Measurements from ENCODE around the gene DTL.

Gene DTL

DNA sequence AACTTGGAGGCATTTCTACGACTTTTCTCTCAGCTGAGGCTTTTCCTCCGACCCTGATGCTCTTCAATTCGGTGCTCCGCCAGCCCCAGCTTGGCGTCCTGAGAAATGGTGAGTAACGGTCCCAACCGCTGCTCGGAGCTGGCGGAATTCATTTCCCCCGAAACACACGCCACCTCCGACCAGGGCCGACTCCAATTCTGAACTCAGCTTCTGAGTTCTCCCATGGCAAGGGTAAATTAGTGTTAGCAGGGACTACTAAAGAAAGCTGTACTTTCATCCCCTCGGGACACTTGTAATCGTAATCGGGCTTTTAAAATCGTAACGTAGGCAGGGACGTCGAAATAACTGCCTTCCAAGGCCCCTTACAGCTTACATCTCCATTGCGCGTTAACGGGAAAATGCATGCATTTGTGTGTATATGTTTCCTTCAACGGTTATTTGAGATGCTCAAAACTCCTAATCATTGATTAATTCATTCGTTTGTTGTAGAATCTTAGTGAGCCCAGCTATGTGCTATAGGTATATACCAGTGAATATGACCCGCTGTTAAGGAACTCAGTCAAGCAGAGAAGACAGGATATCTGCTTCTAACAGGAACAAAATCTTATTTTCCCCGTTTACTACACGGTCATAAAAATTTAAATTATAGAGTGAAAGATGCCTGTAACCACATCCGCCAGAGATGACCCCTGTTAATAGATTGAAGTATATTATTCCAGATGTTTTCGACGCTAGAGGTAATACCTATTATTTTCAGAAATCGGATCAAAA is 472 bp downstream of the DTL start:
- no peak for DNase-seq

DNA sequence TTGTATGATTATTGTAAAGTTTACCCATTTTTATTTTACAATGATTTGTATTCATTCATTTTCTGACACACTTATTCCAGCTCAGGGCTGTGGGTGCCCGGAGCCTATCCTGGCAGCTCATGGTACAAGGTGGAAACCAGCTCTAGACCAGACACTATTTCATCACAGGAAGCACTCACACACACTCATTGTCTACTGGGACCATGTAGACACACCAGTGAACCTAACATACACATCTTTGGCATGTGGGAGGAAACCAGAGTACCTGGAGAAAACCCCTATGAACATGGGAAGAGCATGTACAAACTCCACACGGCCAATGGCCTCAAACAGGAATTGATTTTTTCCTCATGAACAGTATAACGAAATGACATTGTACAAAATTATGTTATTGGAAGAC is 2.4 kb downstream of the DTL start:
- no peak for DNase-seq

DNA sequence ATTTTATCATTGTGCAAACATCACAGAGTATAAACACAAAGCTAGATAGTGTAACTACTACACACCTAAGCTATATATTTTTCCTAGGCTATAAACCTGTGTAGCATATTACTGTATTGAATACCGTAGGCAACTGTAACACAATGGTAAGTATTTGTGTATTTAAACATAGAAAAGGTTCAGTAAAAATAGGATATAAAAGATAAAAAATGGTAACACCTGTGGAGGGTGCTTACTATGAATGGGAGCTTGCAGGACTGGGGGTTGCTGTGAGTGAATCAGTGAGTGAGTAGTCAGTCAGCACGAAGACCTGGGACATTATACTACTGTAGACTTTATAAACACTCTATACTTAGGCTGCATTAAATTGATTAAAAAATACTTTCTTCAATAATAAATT is 4.1 kb downstream of the DTL start:
- DNase-seq: no peak

DNA sequence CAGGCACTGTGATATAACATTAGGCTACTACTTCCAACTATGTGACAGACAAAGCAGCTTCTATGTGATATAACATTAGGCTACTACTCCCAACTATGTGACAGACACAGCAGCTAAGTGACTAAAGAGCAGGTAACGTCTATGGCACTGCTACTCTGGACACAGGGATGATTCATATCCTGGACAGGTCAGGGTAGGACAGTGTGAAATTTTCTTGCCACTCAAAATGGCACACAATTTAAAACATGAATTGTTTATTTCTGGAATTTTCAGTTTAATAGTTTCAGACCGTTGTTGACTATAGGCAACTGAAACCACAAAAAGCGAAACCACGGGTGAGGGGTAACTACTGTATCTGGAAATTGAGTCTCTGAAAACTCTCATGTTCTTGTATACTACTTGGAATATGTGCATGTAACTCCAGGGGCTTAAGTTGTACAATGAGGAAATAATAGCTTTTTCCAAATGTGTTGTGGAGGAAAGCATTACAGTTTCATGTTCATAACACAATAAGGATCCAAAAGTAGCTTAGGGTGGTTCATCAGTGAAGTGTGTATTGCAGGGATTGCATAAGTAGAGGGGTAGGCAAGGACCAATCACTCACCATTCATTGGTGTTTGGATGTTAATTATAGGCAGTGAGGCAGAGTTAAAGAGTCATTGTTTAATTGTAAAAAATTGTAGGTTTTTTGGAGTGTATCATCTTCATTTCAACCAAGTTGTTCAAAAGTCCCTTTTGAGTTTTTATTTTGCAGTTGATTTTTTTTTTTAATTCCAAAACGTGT is 5.3 kb downstream of the DTL start:
- DNase-seq: no peak

DNA sequence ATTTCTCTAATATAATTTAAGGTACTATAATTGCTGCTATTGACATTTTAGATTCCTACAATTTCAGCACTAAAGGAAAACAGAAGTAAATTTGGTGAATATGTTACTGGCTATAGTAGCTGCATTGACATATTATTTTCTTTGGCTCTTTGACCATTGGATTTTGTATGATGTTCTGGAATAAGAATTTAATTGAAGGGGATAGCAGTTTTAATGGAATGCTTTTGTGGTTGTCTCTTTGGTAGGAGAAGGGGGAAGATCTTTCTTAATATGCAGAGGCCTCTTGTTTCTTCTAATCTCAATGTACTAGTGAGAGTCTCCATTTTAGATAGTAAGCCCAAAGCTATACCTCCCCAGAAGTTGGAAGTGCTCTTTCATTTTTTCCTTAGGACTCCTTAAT is 6.9 kb downstream of the DTL start:
- DNase-seq: no peak

DNA sequence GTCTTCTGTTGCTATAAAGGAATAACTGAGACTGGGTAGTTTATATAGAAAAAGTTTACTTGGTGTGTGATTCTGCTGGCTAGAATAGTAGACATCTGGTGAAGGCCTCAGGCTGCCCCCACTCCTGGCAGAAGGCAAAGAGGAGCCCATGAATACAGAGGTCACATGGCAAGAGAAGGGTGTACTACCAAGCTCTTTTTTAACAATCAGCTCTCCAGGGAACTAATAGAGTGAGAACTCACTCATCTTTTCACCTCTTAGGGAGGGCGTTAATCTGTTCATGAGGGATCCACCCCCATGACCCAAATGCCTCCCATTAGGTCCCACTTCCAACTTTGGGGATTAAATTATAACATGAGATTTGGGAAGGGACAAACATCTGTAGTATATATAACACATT is 9.3 kb downstream of the DTL start:
- no peak for DNase-seq

DNA sequence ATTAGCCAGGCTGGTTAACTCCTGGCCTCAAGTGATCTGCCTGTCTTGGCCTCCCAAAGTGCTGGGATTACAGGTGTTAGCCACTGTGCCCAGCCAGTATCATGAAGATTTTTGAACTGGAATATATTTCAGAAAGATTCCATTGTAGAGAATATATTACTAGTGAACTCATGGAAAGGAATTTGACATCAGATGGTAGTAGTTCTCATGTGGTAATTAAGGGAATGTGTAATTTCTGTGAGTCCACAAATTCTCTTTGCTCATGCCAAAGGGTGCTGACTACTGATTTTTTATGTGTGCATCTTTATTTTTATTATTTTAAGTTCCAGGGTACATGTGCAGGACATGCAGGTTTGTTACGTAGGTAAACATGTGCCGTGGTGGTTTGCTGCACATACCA is 10.4 kb downstream of the DTL start:
- DNase-seq: no peak

DNA sequence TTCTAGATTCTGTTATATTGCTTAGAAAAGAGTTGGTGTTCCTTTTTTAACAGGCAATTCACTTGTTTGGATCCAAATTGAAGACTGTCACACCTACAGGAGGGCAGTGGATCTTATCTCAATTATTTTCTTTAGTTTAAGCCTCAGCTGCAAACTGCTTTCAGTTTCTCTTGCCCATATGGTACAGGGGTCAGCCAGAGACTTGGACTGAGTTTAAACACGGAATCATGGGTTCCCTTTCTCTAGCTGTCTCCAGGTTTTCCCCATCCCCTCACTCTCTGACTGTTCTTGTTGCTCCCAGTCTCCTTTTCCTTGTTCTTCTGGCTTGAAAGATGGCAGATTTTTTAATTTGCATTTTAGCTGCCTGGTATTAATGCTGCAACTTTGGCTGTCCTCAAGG is 18.4 kb downstream of the DTL start:
- no peak for DNase-seq

DNA sequence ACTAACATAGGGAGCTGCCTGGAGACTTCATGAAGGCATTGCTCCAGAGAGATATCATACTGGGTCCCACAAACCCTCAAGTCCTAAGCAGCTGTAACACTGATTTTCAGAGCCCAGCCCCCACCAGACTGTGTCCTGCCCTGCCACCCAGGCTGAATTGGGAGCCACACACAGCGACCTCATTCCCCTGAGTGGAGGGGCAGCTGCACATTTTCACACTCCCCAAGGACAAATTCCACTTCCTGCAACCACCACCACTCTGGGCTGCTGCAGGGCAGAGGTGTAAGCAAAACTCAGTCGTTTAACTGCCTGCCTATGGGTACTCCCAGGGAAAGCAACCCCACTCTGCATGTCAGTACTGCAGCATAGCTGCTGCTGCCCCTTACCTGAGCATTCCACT is 19.8 kb downstream of the DTL start:
- DNase-seq: no peak

DNA sequence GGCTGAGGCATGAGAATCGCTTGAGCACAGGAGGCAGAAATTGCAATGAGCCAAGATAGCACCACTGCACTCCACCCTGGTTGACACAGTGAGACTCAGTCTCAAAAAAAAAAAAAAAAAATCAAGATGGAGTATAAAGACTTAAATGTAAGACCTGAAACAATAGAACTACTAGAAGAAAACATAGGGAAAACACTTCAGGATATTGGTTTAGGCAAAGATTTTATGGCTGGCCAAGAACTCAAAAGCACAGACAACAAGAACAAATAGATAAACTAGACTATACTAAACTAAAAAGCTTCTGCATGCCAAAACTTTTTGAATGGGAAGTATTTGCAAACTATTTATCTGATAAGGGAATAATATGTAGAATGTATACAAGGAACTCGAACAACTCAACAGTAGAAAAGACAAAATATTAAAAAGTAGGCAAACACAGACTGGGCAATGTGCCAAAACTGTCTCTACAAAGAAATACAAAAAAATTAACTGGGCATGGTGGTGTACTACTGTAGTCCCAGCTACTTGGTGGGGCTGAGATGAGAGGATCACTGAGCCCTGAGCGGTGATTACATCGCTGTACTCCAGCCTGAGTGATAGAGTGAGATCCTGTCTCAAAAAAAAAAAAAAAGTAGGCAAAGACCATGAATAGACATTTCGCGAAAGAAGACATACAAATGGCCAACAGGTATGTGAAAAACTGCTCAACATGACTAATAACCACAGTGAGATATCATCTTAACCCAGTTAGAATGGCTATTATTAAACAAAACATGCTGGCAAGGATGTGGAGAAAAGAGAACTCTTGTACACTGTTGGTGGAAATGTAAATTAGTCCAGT is 25.3 kb downstream of the DTL start:
- no peak for DNase-seq

DNA sequence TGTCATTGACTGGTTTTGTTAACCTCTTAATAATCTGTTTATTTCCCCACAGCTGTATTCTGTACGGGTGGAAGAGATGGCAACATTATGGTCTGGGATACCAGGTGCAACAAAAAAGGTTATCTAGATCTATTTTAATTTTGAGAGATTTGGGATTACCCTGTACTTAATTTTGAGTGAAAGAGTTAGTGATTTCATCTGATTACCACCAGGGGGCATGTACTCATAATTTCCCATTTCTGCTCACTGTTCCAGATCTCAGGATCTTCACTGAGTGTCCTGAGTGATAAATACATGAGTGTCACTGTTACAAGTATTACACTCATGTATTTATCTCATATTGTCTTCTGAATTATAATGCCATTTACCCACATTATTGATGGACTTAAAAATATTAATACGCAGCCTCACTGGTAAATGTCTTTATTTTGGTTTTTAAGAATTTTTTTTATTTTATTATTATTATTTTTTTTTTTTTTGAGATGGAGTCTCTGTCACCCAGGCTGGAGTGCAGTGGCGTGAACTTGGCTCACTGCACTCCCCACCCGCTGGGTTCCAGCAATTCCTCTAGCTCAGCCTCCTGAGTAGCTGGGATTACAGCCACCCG is 27.4 kb downstream of the DTL start:
- no peak for DNase-seq

DNA sequence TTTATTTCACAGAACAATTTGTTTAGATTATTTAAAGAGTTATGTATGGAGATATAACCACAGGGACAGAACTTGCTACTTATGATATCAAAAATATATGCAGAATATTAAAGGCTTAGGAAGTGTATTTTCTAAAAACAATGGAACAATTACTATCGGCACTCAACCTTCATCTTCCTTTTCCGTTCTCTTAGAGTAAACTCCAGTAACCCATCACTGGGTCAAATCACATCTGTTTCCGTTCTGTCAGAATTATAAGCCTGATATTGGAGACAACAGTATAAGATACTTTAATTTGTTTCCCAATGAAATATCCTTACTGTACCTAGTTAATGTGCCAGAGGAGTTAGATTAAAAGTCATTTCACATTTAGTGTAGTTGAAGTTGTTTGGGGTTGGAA is 32.2 kb downstream of the DTL start:
- DNase-seq: no peak

DNA sequence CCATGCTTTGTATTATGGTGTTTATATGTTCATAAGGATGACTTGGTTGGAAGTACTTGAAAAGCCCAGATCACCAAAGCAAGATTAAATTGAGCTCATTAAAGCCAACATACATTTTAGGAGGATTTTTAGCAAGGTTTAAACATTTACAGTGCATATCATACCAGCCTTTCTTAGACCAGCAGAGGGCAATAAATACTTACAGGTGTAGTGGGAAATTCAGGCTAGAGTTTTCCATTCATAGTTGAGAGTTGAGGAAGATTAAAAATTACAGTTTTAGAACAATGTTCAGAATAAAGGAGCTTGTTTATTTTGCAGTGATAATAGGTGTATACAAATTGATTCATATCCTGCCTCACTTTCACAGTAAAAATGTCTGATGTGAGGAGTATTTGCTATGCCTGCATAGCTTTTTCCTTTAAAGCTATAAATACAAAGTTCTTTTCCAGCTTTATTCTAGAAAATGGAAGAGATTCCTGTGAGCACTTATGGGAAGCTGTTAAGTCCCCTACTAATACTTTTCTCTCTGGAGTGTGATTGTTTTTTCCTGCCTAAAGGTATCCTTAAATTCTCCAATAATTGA is 35.3 kb downstream of the DTL start:
- DNase-seq: no peak

DNA sequence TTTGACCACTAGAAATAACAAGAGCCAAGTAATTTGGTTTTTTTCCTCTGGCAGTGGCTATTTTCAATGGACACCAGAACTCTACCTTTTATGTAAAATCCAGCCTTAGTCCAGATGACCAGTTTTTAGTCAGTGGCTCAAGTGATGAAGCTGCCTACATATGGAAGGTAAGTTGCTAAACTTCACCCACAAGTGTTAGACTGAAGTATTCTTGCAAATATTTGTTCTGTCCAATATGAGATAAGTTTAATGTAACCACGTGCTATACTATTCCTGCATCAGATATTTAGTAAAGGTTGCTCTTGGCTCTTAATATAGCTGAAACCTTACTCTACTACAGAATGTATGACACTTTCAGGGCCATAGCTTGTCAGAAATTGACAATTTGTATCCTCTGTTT is 36.5 kb downstream of the DTL start:
- no peak for DNase-seq

DNA sequence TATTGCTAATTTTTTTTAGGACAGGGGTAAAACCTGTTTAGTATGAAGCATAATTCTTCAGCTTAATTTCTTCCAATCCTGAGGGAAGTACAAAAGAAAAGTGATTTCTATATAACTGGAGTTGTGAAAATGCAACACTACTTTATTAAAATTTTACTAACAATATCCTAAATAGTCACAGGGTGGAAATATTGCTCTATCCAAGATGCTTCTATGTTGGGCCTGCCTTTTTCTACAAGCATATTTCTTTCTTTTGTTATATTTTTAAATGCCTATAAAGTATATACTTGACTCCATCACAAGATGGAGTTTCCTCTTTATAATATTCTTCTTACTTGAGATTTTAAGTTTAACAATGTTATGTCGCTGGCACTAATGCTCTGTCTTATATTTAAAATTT is 37.9 kb downstream of the DTL start:
- no peak for DNase-seq

DNA sequence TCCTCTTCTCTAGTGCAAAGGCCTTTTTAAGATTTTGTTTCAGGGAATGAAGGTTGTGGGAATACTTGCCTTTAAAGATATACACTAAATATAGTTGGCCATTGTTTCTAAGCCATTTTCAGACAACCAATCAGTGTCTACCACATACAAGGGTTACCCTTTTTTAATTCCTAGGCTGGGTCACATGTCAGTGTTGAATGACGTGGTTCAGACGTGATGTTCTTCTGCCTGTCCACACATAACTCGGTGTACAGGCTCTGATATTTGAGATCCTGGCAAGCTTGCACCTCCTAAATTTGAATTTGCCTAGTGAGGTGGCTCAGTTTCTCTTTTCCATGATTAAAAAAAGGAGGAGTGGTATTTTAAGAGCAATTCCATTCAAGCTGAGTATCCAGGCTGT is 38.8 kb downstream of the DTL start:
- no peak for DNase-seq

DNA sequence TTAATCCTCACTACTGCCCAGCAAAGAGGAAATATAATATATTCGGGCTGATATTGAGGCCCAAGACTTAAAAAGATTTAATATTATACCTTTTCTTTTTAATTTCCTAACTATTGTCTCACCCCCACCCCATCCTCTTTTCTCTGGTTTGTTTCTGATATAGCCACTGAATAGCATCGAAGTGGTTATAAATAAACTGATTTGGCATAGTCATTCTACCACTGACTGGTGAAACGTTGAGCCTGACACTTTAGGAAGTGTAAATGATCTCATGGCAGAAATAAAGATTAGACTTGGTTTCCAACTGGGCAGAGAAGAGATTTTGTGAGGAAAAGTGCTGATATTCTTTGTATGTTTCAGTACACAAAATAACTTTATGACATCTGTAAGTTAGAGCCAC is 39.3 kb downstream of the DTL start:
- no peak for DNase-seq

DNA sequence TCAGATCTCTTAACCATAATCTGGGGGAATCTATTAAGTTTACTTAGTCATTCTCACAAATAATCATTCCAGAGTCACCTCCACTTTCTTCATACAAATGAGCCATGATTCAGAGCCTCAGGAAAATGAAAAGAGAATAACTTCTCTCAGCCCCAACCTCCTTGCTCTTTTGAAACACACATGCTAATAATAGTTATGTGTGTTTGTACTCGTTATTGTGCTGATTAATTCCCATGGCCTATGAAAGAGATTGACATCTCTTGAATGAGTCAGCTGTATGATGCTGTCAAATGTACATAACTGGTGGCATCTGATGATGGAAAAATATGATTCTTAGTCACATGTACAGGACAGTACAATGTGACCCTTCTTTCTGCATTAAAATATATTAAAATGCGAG is 41.5 kb downstream of the DTL start:
- DNase-seq: no peak

DNA sequence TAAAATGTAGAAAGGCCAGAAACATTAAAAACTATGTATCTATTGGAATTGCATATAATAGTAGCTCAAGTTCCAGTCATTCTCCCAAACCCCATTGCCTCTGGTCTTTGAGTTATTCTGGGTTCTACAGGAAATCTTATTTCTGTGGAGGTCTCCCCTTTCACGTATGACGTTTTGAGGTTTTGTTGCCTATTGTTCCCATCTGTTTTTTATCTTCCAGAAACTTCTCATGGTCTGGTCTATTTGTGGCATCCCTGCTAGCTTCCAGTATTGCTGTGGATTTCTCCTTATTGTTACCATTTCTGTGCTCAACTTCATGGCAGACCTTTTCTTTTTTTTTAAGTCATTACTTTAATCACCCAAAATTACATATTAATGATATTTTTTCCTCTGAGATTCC is 43.3 kb downstream of the DTL start:
- DNase-seq: no peak

DNA sequence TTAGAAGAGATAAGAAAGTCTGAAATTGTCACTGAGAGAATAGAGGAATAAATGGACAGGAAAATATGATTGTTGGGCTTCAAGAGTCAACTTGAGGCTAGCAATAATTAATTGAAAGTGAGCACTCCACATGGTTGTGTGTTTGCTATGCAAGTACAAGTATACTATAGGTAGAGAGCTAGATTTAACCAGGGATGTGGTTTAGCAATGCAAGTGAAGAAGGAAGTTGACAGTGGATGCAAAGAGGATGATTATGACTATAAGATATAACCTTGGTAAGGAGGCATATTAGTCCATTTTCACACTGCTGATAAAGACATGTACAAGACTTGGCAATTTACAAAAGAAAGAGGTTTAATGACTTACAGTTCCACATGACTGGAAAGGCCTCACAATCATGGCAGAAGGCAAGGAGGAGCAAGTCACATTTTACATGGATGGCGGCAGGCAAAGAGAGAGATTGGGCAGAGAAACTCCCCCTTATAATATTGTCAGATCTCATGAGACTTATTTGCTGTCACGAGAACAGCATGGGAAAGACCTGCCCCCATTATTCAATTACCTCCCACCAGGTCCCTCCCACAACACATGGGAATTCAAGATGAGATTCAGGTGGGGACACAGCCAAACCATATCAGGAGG is 47.3 kb downstream of the DTL start:
- DNase-seq: no peak

DNA sequence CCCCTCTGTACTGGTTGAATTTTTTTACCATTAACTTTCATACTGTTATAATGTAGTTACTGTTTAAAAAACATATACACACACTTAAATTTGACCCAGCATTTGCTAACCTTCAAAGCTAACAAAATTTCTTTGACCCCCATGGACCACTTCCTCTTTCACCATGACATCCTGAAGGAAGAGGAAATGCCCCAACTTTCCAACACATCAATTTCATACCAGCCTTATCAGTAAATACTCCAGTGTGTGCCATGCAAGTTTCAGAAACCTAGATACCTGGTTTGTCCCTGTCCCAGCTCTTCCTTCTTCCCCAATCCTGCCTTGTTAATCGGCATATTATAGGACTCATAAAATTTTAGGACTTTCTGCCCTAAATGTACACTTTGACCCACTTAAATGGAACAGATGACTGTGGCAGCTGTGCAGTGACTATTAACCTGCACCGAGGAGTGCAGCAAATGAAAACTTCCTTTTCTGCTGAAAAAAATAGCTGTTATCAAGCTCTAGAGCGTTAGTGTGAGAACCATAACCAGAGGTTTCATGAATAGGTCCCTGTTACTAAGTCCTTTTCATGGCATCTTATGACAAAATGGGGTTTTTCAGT is 54.1 kb downstream of the DTL start:
- no peak for DNase-seq
